ENCODE data around the gene NRAS. TPM values are rescaled to one million over a fixed set of nuclear protein-coding genes. Genes with fewer than 3 reads are reported as not detected.

Gene NRAS
- total and polyA plus RNA-seq, 5 donors from 2014 or later, result 25.4 to 35.8 (median 29.7) TPM

- no peak for DNase-seq
- Histone ChIP-seq H3K36me3 (ENCODE audit: control insufficient read depth, insufficient read depth, low read length) (peaks cover 77% of the 10 kb centered on the region), H3K9me3 (ENCODE audit: control insufficient read depth in 2 of 2, low read length in 2 of 2) (no peaks in the 10 kb centered on the region), H3K27me3 (ENCODE audit: control insufficient read depth, insufficient read depth, low read length) (no peaks in the 10 kb centered on the region), H3K27ac (ENCODE audit: insufficient read depth, low read length, poor library complexity, severe bottlenecking) (no peak overlapping the region), H3K4me1 (ENCODE audit: control insufficient read depth, insufficient read depth, low read length, poor library complexity, severe bottlenecking) (peaks cover 21% of the 10 kb centered on the region), H3K4me3 (ENCODE audit: low read depth, low read length) (peak overlapping the region; percentile 1)
- Mint-ChIP-seq H3K4me3 (no peak overlapping the region), H3K27me3 (no peaks in the 10 kb centered on the region), H3K36me3 (peaks cover 42% of the 10 kb centered on the region), H3K9me3 (no peaks in the 10 kb centered on the region), H3K4me1 (peaks cover 56 to 78% (median 64%) of the 10 kb centered on the region in 4 donors), H3K27ac (peak overlapping the region in 1 of 3 donors; percentile 39)
- ATAC-seq (ENCODE audit: low read depth in 2 of 2), result no peak
Measured at GRCh38 chr1:114741963-114742746, 25.6 kb upstream of the NRAS start.

- Mint-ChIP-seq H3K27ac (no peak overlapping the region), H3K4me1 (peaks cover 47 to 60% (median 52%) of the 10 kb centered on the region in 4 donors), H3K9me3 (no peaks in the 10 kb centered on the region), H3K4me3 (no peak overlapping the region), H3K27me3 (no peaks in the 10 kb centered on the region), H3K36me3 (peaks cover 48% of the 10 kb centered on the region)
- peaks cover 11% of the 10 kb centered on the region for H3K4me1 ChIP-seq (ENCODE audit: control insufficient read depth, insufficient read depth, low read length, poor library complexity, severe bottlenecking)
- H3K27me3 ChIP-seq (ENCODE audit: control insufficient read depth, insufficient read depth, low read length), result no peaks in the 10 kb centered on the region
- H3K27ac ChIP-seq (ENCODE audit: insufficient read depth, low read length, poor library complexity, severe bottlenecking), result no peak overlapping the region
- no peak for DNase-seq
- peaks cover 79% of the 10 kb centered on the region for H3K36me3 ChIP-seq (ENCODE audit: control insufficient read depth, insufficient read depth, low read length)
- H3K9me3 ChIP-seq (ENCODE audit: control insufficient read depth in 2 of 2, low read length in 2 of 2), result no peaks in the 10 kb centered on the region
- no peak for ATAC-seq (ENCODE audit: low read depth in 2 of 2)
- H3K4me3 ChIP-seq (ENCODE audit: low read depth, low read length), result no peak overlapping the region
Measured at GRCh38 chr1:114740331-114740730, 23.8 kb upstream of the NRAS start.

GRCh38 chr1:114737314-114737849, 20.8 kb upstream of the NRAS start:
- no peak overlapping the region for H3K4me3 ChIP-seq (ENCODE audit: low read depth, low read length)
- peaks cover 60% of the 10 kb centered on the region for H3K36me3 Mint-ChIP-seq
- H3K4me1 Mint-ChIP-seq, result peaks cover 29 to 52% (median 35%) of the 10 kb centered on the region in 4 donors
- no peak overlapping the region for H3K4me3 Mint-ChIP-seq
- no peaks in the 10 kb centered on the region for H3K27me3 Mint-ChIP-seq
- H3K4me1 ChIP-seq (ENCODE audit: control insufficient read depth, insufficient read depth, low read length, poor library complexity, severe bottlenecking), result no peaks in the 10 kb centered on the region
- DNase-seq (no peak), ATAC-seq (ENCODE audit: low read depth in 2 of 2) (no peak)
- peaks cover 93% of the 10 kb centered on the region for H3K36me3 ChIP-seq (ENCODE audit: control insufficient read depth, insufficient read depth, low read length)
- H3K9me3 ChIP-seq (ENCODE audit: control insufficient read depth in 2 of 2, low read length in 2 of 2), result no peaks in the 10 kb centered on the region
- no peaks in the 10 kb centered on the region for H3K9me3 Mint-ChIP-seq
- H3K27me3 ChIP-seq (ENCODE audit: control insufficient read depth, insufficient read depth, low read length), result no peaks in the 10 kb centered on the region
- no peak overlapping the region for H3K27ac Mint-ChIP-seq
- no peak overlapping the region for H3K27ac ChIP-seq (ENCODE audit: insufficient read depth, low read length, poor library complexity, severe bottlenecking)

GRCh38 chr1:114735479-114735878, 18.9 kb upstream of the NRAS start:
- no peak for DNase-seq
- Mint-ChIP-seq H3K9me3 (no peaks in the 10 kb centered on the region), H3K4me1 (peaks cover 16 to 50% (median 25%) of the 10 kb centered on the region in 4 donors), H3K27ac (peak overlapping the region in 2 of 3 donors; percentile 69 to 92), H3K27me3 (no peaks in the 10 kb centered on the region), H3K4me3 (no peak overlapping the region), H3K36me3 (peaks cover 61% of the 10 kb centered on the region)
- Histone ChIP-seq H3K9me3 (ENCODE audit: control insufficient read depth in 2 of 2, low read length in 2 of 2) (no peaks in the 10 kb centered on the region), H3K27ac (ENCODE audit: insufficient read depth, low read length, poor library complexity, severe bottlenecking) (no peak overlapping the region), H3K4me3 (ENCODE audit: low read depth, low read length) (no peak overlapping the region), H3K36me3 (ENCODE audit: control insufficient read depth, insufficient read depth, low read length) (peaks cover 96% of the 10 kb centered on the region), H3K4me1 (ENCODE audit: control insufficient read depth, insufficient read depth, low read length, poor library complexity, severe bottlenecking) (no peaks in the 10 kb centered on the region), H3K27me3 (ENCODE audit: control insufficient read depth, insufficient read depth, low read length) (no peaks in the 10 kb centered on the region)
- no peak for ATAC-seq (ENCODE audit: low read depth in 2 of 2)

- Mint-ChIP-seq H3K4me3 (no peak overlapping the region), H3K9me3 (no peaks in the 10 kb centered on the region), H3K36me3 (peaks cover 70% of the 10 kb centered on the region), H3K27ac (no peak overlapping the region), H3K4me1 (peaks cover 4 to 18% (median 8%) of the 10 kb centered on the region in 4 donors), H3K27me3 (no peaks in the 10 kb centered on the region)
- no peak for ATAC-seq (ENCODE audit: low read depth in 2 of 2)
- no peaks in the 10 kb centered on the region for H3K4me1 ChIP-seq (ENCODE audit: control insufficient read depth, insufficient read depth, low read length, poor library complexity, severe bottlenecking)
- no peaks in the 10 kb centered on the region for H3K9me3 ChIP-seq (ENCODE audit: control insufficient read depth in 2 of 2, low read length in 2 of 2)
- H3K27ac ChIP-seq (ENCODE audit: insufficient read depth, low read length, poor library complexity, severe bottlenecking), result no peak overlapping the region
- H3K36me3 ChIP-seq (ENCODE audit: control insufficient read depth, insufficient read depth, low read length), result peaks cover 99% of the 10 kb centered on the region
- no peak overlapping the region for H3K4me3 ChIP-seq (ENCODE audit: low read depth, low read length)
- H3K27me3 ChIP-seq (ENCODE audit: control insufficient read depth, insufficient read depth, low read length), result no peaks in the 10 kb centered on the region
- no peak for DNase-seq
Measured at GRCh38 chr1:114729782-114730181, 13.2 kb upstream of the NRAS start.

- Mint-ChIP-seq H3K4me1 (peaks cover 0 to 25% (median 8%) of the 10 kb centered on the region in 4 donors), H3K4me3 (no peak overlapping the region), H3K27ac (no peak overlapping the region), H3K9me3 (no peaks in the 10 kb centered on the region), H3K36me3 (peaks cover 65% of the 10 kb centered on the region), H3K27me3 (no peaks in the 10 kb centered on the region)
- Histone ChIP-seq H3K4me3 (ENCODE audit: low read depth, low read length) (no peak overlapping the region), H3K27me3 (ENCODE audit: control insufficient read depth, insufficient read depth, low read length) (no peaks in the 10 kb centered on the region), H3K27ac (ENCODE audit: insufficient read depth, low read length, poor library complexity, severe bottlenecking) (no peak overlapping the region), H3K36me3 (ENCODE audit: control insufficient read depth, insufficient read depth, low read length) (peaks cover 99% of the 10 kb centered on the region), H3K9me3 (ENCODE audit: control insufficient read depth in 2 of 2, low read length in 2 of 2) (no peaks in the 10 kb centered on the region), H3K4me1 (ENCODE audit: control insufficient read depth, insufficient read depth, low read length, poor library complexity, severe bottlenecking) (no peaks in the 10 kb centered on the region)
- no peak for DNase-seq
- ATAC-seq (ENCODE audit: low read depth in 2 of 2), result no peak
Measured at GRCh38 chr1:114728553-114728952, 12.0 kb upstream of the NRAS start.

GRCh38 chr1:114725230-114725629, 8.7 kb upstream of the NRAS start:
- H3K4me3 Mint-ChIP-seq, result no peak overlapping the region
- no peaks in the 10 kb centered on the region for H3K27me3 Mint-ChIP-seq
- Histone ChIP-seq H3K27ac (ENCODE audit: insufficient read depth, low read length, poor library complexity, severe bottlenecking) (no peak overlapping the region), H3K36me3 (ENCODE audit: control insufficient read depth, insufficient read depth, low read length) (peaks cover 98% of the 10 kb centered on the region), H3K9me3 (ENCODE audit: control insufficient read depth in 2 of 2, low read length in 2 of 2) (no peaks in the 10 kb centered on the region), H3K4me1 (ENCODE audit: control insufficient read depth, insufficient read depth, low read length, poor library complexity, severe bottlenecking) (no peaks in the 10 kb centered on the region), H3K4me3 (ENCODE audit: low read depth, low read length) (no peak overlapping the region), H3K27me3 (ENCODE audit: control insufficient read depth, insufficient read depth, low read length) (no peaks in the 10 kb centered on the region)
- H3K4me1 Mint-ChIP-seq, result peaks cover 0 to 13% (median 3%) of the 10 kb centered on the region in 4 donors
- H3K27ac Mint-ChIP-seq, result peak overlapping the region in 1 of 3 donors; percentile 54
- no peak for DNase-seq
- peaks cover 66% of the 10 kb centered on the region for H3K36me3 Mint-ChIP-seq
- no peak for ATAC-seq (ENCODE audit: low read depth in 2 of 2)
- H3K9me3 Mint-ChIP-seq, result no peaks in the 10 kb centered on the region

- DNase-seq, result no peak
- no peaks in the 10 kb centered on the region for H3K4me1 ChIP-seq (ENCODE audit: control insufficient read depth, insufficient read depth, low read length, poor library complexity, severe bottlenecking)
- Mint-ChIP-seq H3K27ac (no peak overlapping the region), H3K36me3 (peaks cover 66% of the 10 kb centered on the region), H3K27me3 (no peaks in the 10 kb centered on the region), H3K9me3 (no peaks in the 10 kb centered on the region), H3K4me3 (no peak overlapping the region), H3K4me1 (peaks cover 0 to 22% (median 3%) of the 10 kb centered on the region in 4 donors)
- H3K9me3 ChIP-seq (ENCODE audit: control insufficient read depth in 2 of 2, low read length in 2 of 2), result no peaks in the 10 kb centered on the region
- H3K4me3 ChIP-seq (ENCODE audit: low read depth, low read length), result no peak overlapping the region
- no peak overlapping the region for H3K27ac ChIP-seq (ENCODE audit: insufficient read depth, low read length, poor library complexity, severe bottlenecking)
- no peak for ATAC-seq (ENCODE audit: low read depth in 2 of 2)
- H3K36me3 ChIP-seq (ENCODE audit: control insufficient read depth, insufficient read depth, low read length), result peaks cover 99% of the 10 kb centered on the region
- H3K27me3 ChIP-seq (ENCODE audit: control insufficient read depth, insufficient read depth, low read length), result no peaks in the 10 kb centered on the region
Measured at GRCh38 chr1:114723915-114724314, 7.3 kb upstream of the NRAS start.

Data from CD4-positive, CD25-positive, alpha-beta regulatory T cell (primary cell).